ENCODE results near the gene OR2H2.
A peak's percentile ranks its signal among the peaks of the same experiment; 100 is the strongest.

The OR2H2 gene

GRCh38 chr6:29561091-29561490 is 23.8 kb upstream of the OR2H2 start:
- no peaks in the 10 kb centered on the region for H3F3A ChIP-seq (ENCODE audit: insufficient read depth, low read length)

GRCh38 chr6:29561606-29562181 is 23.2 kb upstream of the OR2H2 start:
- H3K27ac ChIP-seq (ENCODE audit: low read length), result no peak overlapping the region
- TF ChIP-seq EZH2phosphoT487 (IDR thresholded peaks at IDR 0.05; ENCODE audit: low read length), result no peak
- TF ChIP-seq CTCF (IDR thresholded peaks at IDR 0.05; ENCODE audit: low read length), result no peak
- no peak for TF ChIP-seq EZH2 (optimal IDR thresholded peaks at IDR 0.05; ENCODE audit: low read depth, low read length)
- no peaks in the 10 kb centered on the region for H3K9me2 ChIP-seq (replicated peaks; ENCODE audit: insufficient read depth, low read length)
- DNase-seq, result no peak
- no peak overlapping the region for H3K4me3 ChIP-seq (ENCODE audit: low read length)
- no peaks in the 10 kb centered on the region for H4K20me1 ChIP-seq (ENCODE audit: insufficient read depth, low read length)
- H3K9ac ChIP-seq (ENCODE audit: low read length), result no peak overlapping the region
- no peaks in the 10 kb centered on the region for H3K36me3 ChIP-seq (replicated peaks; ENCODE audit: insufficient read depth, low read length)
- H3K79me2 ChIP-seq (ENCODE audit: low read length), result no peaks in the 10 kb centered on the region
- H3K4me1 ChIP-seq (ENCODE audit: low read length), result peaks cover 12% of the 10 kb centered on the region
- H3K4me2 ChIP-seq (ENCODE audit: low read depth, low read length), result no peak overlapping the region
- H3F3A ChIP-seq (ENCODE audit: insufficient read depth, low read length), result no peaks in the 10 kb centered on the region
- H3K27me3 ChIP-seq (replicated peaks; ENCODE audit: insufficient read depth, low read length), result no peaks in the 10 kb centered on the region
- no peak overlapping the region for H2AFZ ChIP-seq (ENCODE audit: low read length)
- H3K9me3 ChIP-seq (replicated peaks; ENCODE audit: insufficient read depth, low read length), result no peaks in the 10 kb centered on the region

More at GRCh38 chr6:29561091-29561490, 23.8 kb upstream of the OR2H2 start:
- TF ChIP-seq CTCF (IDR thresholded peaks at IDR 0.05; ENCODE audit: low read length) (no peak), EZH2phosphoT487 (IDR thresholded peaks at IDR 0.05; ENCODE audit: low read length) (no peak), EZH2 (optimal IDR thresholded peaks at IDR 0.05; ENCODE audit: low read depth, low read length) (no peak)
- no peak overlapping the region for H2AFZ ChIP-seq (ENCODE audit: low read length)
- no peaks in the 10 kb centered on the region for H3K27me3 ChIP-seq (replicated peaks; ENCODE audit: insufficient read depth, low read length)
- no peaks in the 10 kb centered on the region for H3K36me3 ChIP-seq (replicated peaks; ENCODE audit: insufficient read depth, low read length)
- no peak overlapping the region for H3K27ac ChIP-seq (ENCODE audit: low read length)
- H3K9me2 ChIP-seq (replicated peaks; ENCODE audit: insufficient read depth, low read length), result no peaks in the 10 kb centered on the region
- peaks cover 12% of the 10 kb centered on the region for H3K4me1 ChIP-seq (ENCODE audit: low read length)
- H3K9me3 ChIP-seq (replicated peaks; ENCODE audit: insufficient read depth, low read length), result no peaks in the 10 kb centered on the region
- no peak overlapping the region for H3K9ac ChIP-seq (ENCODE audit: low read length)
- DNase-seq, result no peak
- H4K20me1 ChIP-seq (ENCODE audit: insufficient read depth, low read length), result no peaks in the 10 kb centered on the region
- no peak overlapping the region for H3K4me2 ChIP-seq (ENCODE audit: low read depth, low read length)
- no peak overlapping the region for H3K4me3 ChIP-seq (ENCODE audit: low read length)
- no peaks in the 10 kb centered on the region for H3K79me2 ChIP-seq (ENCODE audit: low read length)

- Histone ChIP-seq H3F3A (ENCODE audit: insufficient read depth, low read length) (no peaks in the 10 kb centered on the region), H4K20me1 (ENCODE audit: insufficient read depth, low read length) (no peaks in the 10 kb centered on the region), H2AFZ (ENCODE audit: low read length) (no peak overlapping the region), H3K9me2 (replicated peaks; ENCODE audit: insufficient read depth, low read length) (no peaks in the 10 kb centered on the region), H3K4me1 (ENCODE audit: low read length) (peaks cover 12% of the 10 kb centered on the region), H3K4me2 (ENCODE audit: low read depth, low read length) (no peak overlapping the region), H3K79me2 (ENCODE audit: low read length) (no peaks in the 10 kb centered on the region), H3K36me3 (replicated peaks; ENCODE audit: insufficient read depth, low read length) (no peaks in the 10 kb centered on the region), H3K27me3 (replicated peaks; ENCODE audit: insufficient read depth, low read length) (no peaks in the 10 kb centered on the region), H3K9me3 (replicated peaks; ENCODE audit: insufficient read depth, low read length) (no peaks in the 10 kb centered on the region), H3K4me3 (ENCODE audit: low read length) (no peak overlapping the region), H3K9ac (ENCODE audit: low read length) (no peak overlapping the region), H3K27ac (ENCODE audit: low read length) (no peak overlapping the region)
- DNase-seq, result peak; percentile 18
- TF ChIP-seq CTCF (IDR thresholded peaks at IDR 0.05; ENCODE audit: low read length), result no peak
- no peak for TF ChIP-seq EZH2phosphoT487 (IDR thresholded peaks at IDR 0.05; ENCODE audit: low read length)
- TF ChIP-seq EZH2 (optimal IDR thresholded peaks at IDR 0.05; ENCODE audit: low read depth, low read length), result no peak
Observed at GRCh38 chr6:29563435-29563965, 21.4 kb upstream of the OR2H2 start.

Data from MM.1S (cell line).